ENCODE data around the gene ETNK2.

Gene ETNK2

DNA sequence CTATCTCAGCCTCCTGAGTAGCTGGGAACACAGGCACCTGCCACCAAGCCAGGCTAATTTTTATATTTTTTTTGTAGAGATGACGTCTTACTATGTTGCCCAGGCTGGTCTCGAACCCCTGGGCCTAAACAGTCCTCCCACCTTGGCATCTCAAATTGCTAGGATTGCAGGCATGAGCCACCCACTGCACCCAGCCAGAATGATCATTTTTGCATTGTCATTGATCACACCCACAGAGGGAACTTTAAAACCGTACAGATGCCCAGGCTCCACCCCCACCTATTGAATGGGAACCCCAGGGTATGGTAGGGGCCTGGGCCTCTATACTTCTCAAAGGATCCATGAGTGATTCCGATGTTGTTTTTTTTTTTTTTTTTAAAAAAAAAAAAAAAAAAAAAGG, 36.7 kb downstream of the ETNK2 start:
- Histone ChIP-seq H3K9ac (ENCODE audit: insufficient read length) (no peak overlapping the region), H3K36me3 (ENCODE audit: insufficient read depth, low read length) (no peaks in the 10 kb centered on the region), H3K4me3 (no peak overlapping the region), H3K9me3 (ENCODE audit: low read depth, low read length) (no peaks in the 10 kb centered on the region), H3K27ac (no peak overlapping the region)
- TF ChIP-seq EZH2 (IDR thresholded peaks at IDR 0.05): no peak
- TF ChIP-seq POLR2AphosphoS5 (IDR thresholded peaks at IDR 0.05; ENCODE audit: borderline replicate concordance, low read depth, low read length): no peak
- no peak for TF ChIP-seq FOXP2 (optimal IDR thresholded peaks at IDR 0.05; ENCODE audit: control extremely low read depth, extremely low read length, insufficient read depth)
- no peak for DNase-seq (ENCODE audit: low read depth, low spot score)

DNA sequence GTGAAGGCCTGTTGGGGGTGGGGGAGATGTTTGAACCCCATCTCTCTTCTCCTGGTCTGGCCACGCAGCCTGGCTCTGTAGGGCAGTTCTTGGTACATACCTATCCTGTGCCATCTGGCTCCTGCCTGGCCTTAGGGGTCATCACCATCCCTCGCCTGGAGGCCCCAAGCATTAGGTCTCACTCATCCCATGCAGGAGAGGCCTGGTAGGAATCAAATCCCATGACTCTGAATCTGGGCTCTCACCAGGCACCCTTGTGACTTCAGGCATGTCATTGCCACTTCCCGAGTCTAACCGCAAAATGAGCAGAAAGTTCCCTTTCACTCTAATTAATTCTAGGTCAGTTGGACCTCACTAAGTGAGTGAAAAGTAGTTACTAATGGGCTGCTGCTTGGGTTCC, 37.2 kb downstream of the ETNK2 start:
- DNase-seq (ENCODE audit: low read depth, low spot score): no peak
- Histone ChIP-seq H3K4me3 (no peak overlapping the region), H3K36me3 (ENCODE audit: insufficient read depth, low read length) (no peaks in the 10 kb centered on the region), H3K27ac (no peak overlapping the region), H3K9ac (ENCODE audit: insufficient read length) (no peak overlapping the region), H3K9me3 (ENCODE audit: low read depth, low read length) (no peaks in the 10 kb centered on the region)
- TF ChIP-seq POLR2AphosphoS5 (IDR thresholded peaks at IDR 0.05; ENCODE audit: borderline replicate concordance, low read depth, low read length) (no peak), EZH2 (IDR thresholded peaks at IDR 0.05) (no peak), FOXP2 (optimal IDR thresholded peaks at IDR 0.05; ENCODE audit: control extremely low read depth, extremely low read length, insufficient read depth) (no peak)

DNA sequence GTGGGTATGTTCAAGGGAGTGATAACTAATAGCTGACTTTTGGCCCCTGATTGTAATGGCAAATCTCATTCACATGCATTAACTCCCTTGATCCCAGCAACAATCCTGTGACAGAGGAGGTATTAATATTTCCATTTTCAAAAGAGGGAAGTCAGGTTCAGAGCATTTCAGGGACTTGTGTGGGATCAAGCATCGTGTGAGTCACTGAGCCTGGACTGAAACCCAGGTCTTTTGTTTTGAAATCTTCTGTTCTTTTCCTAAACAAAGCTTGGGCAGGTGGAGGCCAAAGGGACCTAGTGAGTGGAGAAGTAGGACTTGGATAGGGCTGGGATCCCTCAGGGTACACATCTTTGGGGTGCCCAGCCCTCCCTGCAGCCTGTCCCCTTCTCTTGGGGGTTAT, 37.9 kb downstream of the ETNK2 start:
- no peak for TF ChIP-seq FOXP2 (optimal IDR thresholded peaks at IDR 0.05; ENCODE audit: control extremely low read depth, extremely low read length, insufficient read depth)
- no peak for TF ChIP-seq POLR2AphosphoS5 (IDR thresholded peaks at IDR 0.05; ENCODE audit: borderline replicate concordance, low read depth, low read length)
- TF ChIP-seq EZH2 (IDR thresholded peaks at IDR 0.05): no peak
- no peaks in the 10 kb centered on the region for H3K36me3 ChIP-seq (ENCODE audit: insufficient read depth, low read length)
- H3K9ac ChIP-seq (ENCODE audit: insufficient read length): no peak overlapping the region
- no peak for DNase-seq (ENCODE audit: low read depth, low spot score)
- no peaks in the 10 kb centered on the region for H3K9me3 ChIP-seq (ENCODE audit: low read depth, low read length)
- H3K4me3 ChIP-seq: no peak overlapping the region
- no peak overlapping the region for H3K27ac ChIP-seq

DNA sequence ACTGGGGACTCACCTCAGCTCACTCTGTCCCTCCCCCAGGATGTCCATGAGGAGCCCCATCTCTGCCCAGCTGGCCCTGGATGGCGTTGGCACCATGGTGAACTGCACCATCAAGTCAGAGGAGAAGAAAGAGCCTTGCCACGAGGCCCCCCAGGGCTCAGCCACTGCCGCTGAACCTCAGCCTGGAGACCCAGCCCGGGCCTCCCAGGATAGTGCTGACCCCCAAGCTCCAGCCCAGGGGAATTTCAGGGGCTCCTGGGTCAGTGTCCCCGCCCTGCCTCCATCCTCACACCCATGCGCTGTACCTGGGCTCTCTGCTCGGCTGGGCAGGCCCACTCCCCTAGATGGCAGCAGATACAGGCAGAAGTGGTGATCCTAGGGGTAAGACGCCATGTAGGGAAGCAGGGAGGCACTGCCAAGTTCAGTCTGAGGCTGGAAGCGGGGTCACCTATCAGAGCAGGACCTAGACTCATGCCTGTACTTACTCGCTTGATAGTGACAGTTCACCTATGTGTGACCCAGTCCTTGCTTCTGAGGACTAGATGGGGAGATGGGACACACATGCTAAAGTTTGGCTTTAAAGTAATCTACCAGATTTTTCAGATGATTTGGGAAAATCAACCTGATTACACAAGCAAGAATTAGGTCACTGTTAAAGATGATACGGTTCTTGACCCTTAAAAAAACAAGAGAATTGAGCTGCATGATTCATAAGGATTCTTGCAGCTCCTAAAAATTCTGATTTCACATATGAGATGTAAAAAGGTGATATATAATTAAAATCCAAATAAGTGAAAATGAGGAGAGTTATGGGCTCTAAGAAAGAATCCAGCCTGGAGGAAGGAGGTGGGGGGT, 38.7 kb downstream of the ETNK2 start:
- Histone ChIP-seq H3K27ac (no peak overlapping the region), H3K36me3 (ENCODE audit: insufficient read depth, low read length) (no peaks in the 10 kb centered on the region), H3K4me3 (no peak overlapping the region), H3K9ac (ENCODE audit: insufficient read length) (no peak overlapping the region), H3K9me3 (ENCODE audit: low read depth, low read length) (no peaks in the 10 kb centered on the region)
- TF ChIP-seq EZH2 (IDR thresholded peaks at IDR 0.05): no peak
- TF ChIP-seq FOXP2 (optimal IDR thresholded peaks at IDR 0.05; ENCODE audit: control extremely low read depth, extremely low read length, insufficient read depth): no peak
- TF ChIP-seq POLR2AphosphoS5 (IDR thresholded peaks at IDR 0.05; ENCODE audit: borderline replicate concordance, low read depth, low read length): no peak
- DNase-seq (ENCODE audit: low read depth, low spot score): no peak

DNA sequence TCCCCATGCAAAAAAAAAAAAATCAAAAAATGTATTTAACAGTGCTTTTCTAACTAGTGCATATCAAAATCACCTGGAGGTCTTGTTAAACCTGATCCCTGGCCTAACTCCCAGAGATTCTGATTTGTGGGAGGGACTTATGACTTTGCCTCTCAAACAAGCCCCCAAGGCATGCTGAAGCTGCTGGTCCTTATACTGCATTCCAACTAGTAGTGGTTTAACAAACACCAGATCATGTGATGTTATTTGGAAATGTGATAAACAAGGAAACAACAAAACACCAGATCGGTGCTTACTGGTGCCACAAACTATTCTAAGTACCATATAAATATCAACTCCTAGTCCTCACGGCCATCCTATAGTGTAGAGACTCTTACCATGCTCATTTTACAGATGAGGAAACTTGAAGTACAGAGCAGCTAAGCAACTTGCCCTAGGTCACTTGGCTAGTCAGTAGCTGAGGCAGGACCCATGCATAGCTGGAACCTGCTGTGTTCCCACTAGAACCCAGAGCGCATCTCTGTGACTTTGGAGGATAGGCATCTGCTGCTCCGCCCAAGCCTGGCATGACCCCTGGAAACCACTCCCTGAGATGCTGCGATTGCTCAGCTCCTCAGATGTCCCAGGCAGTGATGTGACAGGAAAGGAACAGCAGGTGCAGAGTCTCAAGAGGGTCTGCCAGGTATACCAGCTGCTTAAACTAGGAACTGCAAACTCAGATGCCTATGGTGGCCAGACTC, 40.8 kb downstream of the ETNK2 start:
- no peak for DNase-seq (ENCODE audit: low read depth, low spot score)
- no peak for TF ChIP-seq POLR2AphosphoS5 (IDR thresholded peaks at IDR 0.05; ENCODE audit: borderline replicate concordance, low read depth, low read length)
- TF ChIP-seq FOXP2 (optimal IDR thresholded peaks at IDR 0.05; ENCODE audit: control extremely low read depth, extremely low read length, insufficient read depth): no peak
- TF ChIP-seq EZH2 (IDR thresholded peaks at IDR 0.05): no peak
- Histone ChIP-seq H3K36me3 (ENCODE audit: insufficient read depth, low read length) (no peaks in the 10 kb centered on the region), H3K4me3 (no peak overlapping the region), H3K9ac (ENCODE audit: insufficient read length) (no peak overlapping the region), H3K27ac (no peak overlapping the region), H3K9me3 (ENCODE audit: low read depth, low read length) (no peaks in the 10 kb centered on the region)

DNA sequence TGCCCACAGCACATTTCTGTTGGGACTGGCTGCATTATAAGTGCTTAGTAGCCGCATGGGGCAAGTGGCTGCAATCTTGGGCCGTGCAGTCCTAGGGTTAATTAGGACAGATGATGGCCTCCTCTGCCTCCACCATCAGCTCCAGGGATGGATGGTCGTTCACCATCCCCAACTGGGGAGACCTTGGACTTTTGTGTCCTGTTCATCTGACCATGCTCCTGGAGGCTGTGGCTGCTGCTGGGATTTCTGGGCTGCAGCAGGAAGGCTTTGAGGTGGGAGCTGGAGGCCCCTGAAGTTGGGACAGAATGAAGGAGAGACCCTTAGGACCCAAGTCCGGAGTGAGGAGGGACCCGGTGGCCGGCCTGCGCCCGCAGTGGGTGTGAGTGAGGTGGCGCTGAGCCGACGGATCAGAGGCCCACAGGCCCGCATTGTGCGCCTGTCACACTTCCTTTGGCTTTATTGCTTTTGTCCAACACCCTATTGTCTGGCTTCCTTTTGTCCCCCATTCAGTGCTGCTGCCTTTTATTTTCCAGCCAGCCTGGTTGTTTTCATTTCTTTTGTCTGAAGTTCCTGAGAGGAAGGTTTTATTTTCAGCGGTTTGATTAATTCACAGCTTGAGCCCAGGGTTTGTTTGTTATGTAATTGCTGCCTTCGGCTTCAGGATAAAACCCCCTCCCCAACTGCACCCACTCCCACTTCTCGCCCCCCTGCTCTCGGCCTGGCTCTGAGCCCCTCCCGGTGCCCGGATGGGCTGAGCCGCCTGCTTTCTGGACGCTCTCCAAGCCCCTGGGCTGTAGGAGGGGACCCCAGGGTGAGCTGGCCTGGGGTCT, 43.3 kb downstream of the ETNK2 start:
- TF ChIP-seq EZH2 (IDR thresholded peaks at IDR 0.05) (no peak), POLR2AphosphoS5 (IDR thresholded peaks at IDR 0.05; ENCODE audit: borderline replicate concordance, low read depth, low read length) (no peak), FOXP2 (optimal IDR thresholded peaks at IDR 0.05; ENCODE audit: control extremely low read depth, extremely low read length, insufficient read depth) (no peak)
- no peaks in the 10 kb centered on the region for H3K9me3 ChIP-seq (ENCODE audit: low read depth, low read length)
- H3K27ac ChIP-seq: no peak overlapping the region
- no peak for DNase-seq (ENCODE audit: low read depth, low spot score)
- H3K9ac ChIP-seq (ENCODE audit: insufficient read length): no peak overlapping the region
- H3K36me3 ChIP-seq (ENCODE audit: insufficient read depth, low read length): no peaks in the 10 kb centered on the region
- no peak overlapping the region for H3K4me3 ChIP-seq

DNA sequence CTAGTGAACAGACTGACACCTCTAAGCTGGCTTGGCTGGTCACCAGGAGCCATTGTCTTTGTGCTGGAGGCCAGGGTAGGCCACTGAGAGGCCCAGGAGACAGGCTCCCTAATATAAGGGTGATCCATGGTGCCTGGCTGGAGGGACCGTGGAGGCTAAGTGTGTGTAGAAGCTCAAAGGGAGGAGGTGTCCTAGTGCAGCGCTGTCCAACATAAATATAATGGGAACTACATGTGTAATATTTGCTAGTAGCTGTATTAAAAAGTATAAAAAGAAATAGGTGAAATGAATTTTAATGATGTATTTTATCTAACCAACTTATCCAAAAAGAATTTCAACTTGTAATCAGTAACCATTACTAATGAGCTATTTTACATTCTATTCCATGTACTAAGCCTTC, 44.0 kb downstream of the ETNK2 start:
- H3K27ac ChIP-seq: no peak overlapping the region
- no peak for TF ChIP-seq FOXP2 (optimal IDR thresholded peaks at IDR 0.05; ENCODE audit: control extremely low read depth, extremely low read length, insufficient read depth)
- no peak for TF ChIP-seq EZH2 (IDR thresholded peaks at IDR 0.05)
- TF ChIP-seq POLR2AphosphoS5 (IDR thresholded peaks at IDR 0.05; ENCODE audit: borderline replicate concordance, low read depth, low read length): no peak
- DNase-seq (ENCODE audit: low read depth, low spot score): no peak
- H3K36me3 ChIP-seq (ENCODE audit: insufficient read depth, low read length): no peaks in the 10 kb centered on the region
- no peak overlapping the region for H3K4me3 ChIP-seq
- no peak overlapping the region for H3K9ac ChIP-seq (ENCODE audit: insufficient read length)
- H3K9me3 ChIP-seq (ENCODE audit: low read depth, low read length): no peaks in the 10 kb centered on the region

DNA sequence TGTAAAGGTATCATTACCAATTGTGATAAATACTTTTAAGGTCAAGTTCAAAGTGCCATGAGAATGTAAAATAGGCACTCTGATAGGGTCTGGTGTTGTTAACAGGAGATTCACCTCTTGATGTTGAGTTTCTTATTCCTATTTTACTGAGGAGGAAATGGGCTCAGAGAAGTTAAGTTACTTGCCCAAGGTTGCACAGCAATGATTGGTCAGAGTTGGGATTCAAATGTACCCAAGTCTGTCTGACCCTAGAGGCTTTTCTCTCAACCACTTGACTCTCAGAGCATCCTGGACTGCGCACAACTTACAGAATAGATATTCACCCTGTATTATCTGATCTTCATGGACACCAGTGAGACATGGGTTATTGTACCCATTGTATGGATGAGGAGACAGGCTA, 45.0 kb downstream of the ETNK2 start:
- no peak for TF ChIP-seq EZH2 (IDR thresholded peaks at IDR 0.05)
- H3K36me3 ChIP-seq (ENCODE audit: insufficient read depth, low read length): no peaks in the 10 kb centered on the region
- H3K9ac ChIP-seq (ENCODE audit: insufficient read length): no peak overlapping the region
- H3K9me3 ChIP-seq (ENCODE audit: low read depth, low read length): no peaks in the 10 kb centered on the region
- no peak overlapping the region for H3K27ac ChIP-seq
- no peak for DNase-seq (ENCODE audit: low read depth, low spot score)
- H3K4me3 ChIP-seq: no peak overlapping the region
